OCI-LY3 (cell line): ENCODE results near the gene RARRES1.

Experiments
- H2AFZ ChIP-seq: fragments of 200-600, 300-600 bp; shearing (Covaris generic); 2 replicates; pipeline ENCODE4 v1.6.0; 2014; ENCODE audit warnings: antibody characterized with exemption, low read depth, low read length
- H3K27ac ChIP-seq: fragments of 200-600, 300-600 bp; sonication (generic); 2 replicates; pipeline ENCODE4 v1.5.1; 2014; ENCODE audit warnings: mild to moderate bottlenecking, low read length, moderate library complexity, mixed read lengths
- H3K27me3 ChIP-seq: fragments of 200-600, 300-600 bp; sonication (generic); 2 replicates; pipeline ENCODE4 v1.6.1; 2014; ENCODE audit warnings: low read depth, low read length, mixed read lengths
- H3K36me3 ChIP-seq: fragments of 200-600, 300-600 bp; sonication (generic); replicated peaks from 2 replicates; pipeline ENCODE3; 2014; ENCODE audit warnings: low read depth, low read length, mixed read lengths
- H3K4me1 ChIP-seq: fragments of 300-600, 200-600 bp; sonication (generic); 2 replicates; pipeline ENCODE4 v1.6.1; 2014; ENCODE audit warnings: low read length, mixed read lengths
- H3K4me2 ChIP-seq: fragments of 200-600, 300-600 bp; sonication (generic); 2 replicates; pipeline ENCODE4 v1.6.1; 2014; ENCODE audit warnings: low read length, mixed read lengths
- H3K4me3 ChIP-seq: fragments of 300-600, 200-600 bp; sonication (generic); 2 replicates; pipeline ENCODE4 v1.5.1; 2014; ENCODE audit warnings: antibody characterized with exemption, mild to moderate bottlenecking, low read length, moderate library complexity
- H3K79me2 ChIP-seq: fragments of 300-600, 200-600 bp; shearing (Covaris generic); 2 replicates; pipeline ENCODE4 v1.6.1; 2014; ENCODE audit warnings: mild to moderate bottlenecking, low read length, mixed read lengths
- H3K9ac ChIP-seq: fragments of 300-600, 200-600 bp; shearing (Covaris generic); 2 replicates; pipeline ENCODE4 v1.6.0; 2014; ENCODE audit warnings: mild to moderate bottlenecking, low read length, moderate library complexity
- H3K9me3 ChIP-seq: fragments of 200-600, 300-600 bp; shearing (Covaris generic); 2 replicates; pipeline ENCODE4 v1.6.1; 2014; ENCODE audit warnings: low read length, mixed read lengths; ENCODE audit not compliant: insufficient read depth
- H4K20me1 ChIP-seq: fragments of 200-600, 300-600 bp; sonication (generic); 2 replicates; pipeline ENCODE4 v1.6.1; 2016; ENCODE audit warnings: low read length, mixed read lengths; ENCODE audit not compliant: insufficient read depth
- CTCF ChIP-seq: fragments of 200-600, 300-600 bp; sonication (generic); IDR thresholded peaks from 2 replicates; pipeline ENCODE4 v1.5.1; 2014; ENCODE audit warnings: antibody characterized with exemption, low read length, low read depth
- EZH2phosphoT487 ChIP-seq: fragments of 200-600 bp; shearing (Covaris generic); IDR thresholded peaks from 2 replicates; pipeline ENCODE4 v1.6.1; 2018; ENCODE audit warnings: antibody characterized with exemption, mixed run types, low read depth

Gene RARRES1

GRCh38 chr3:158718490-158719170 is 13.6 kb downstream of the RARRES1 start:
- H3K4me1 ChIP-seq = no peaks in the 10 kb centered on the region
- H3K36me3 ChIP-seq = peaks cover 5% of the 10 kb centered on the region
- H3K27ac ChIP-seq = no peak overlapping the region
- no peaks in the 10 kb centered on the region for H3K9me3 ChIP-seq
- no peaks in the 10 kb centered on the region for H3K79me2 ChIP-seq
- TF ChIP-seq CTCF = no peak
- no peak for TF ChIP-seq EZH2phosphoT487
- no peaks in the 10 kb centered on the region for H4K20me1 ChIP-seq
- no peak overlapping the region for H3K4me3 ChIP-seq
- no peak overlapping the region for H3K4me2 ChIP-seq
- no peaks in the 10 kb centered on the region for H3K27me3 ChIP-seq
- H2AFZ ChIP-seq = no peak overlapping the region
- H3K9ac ChIP-seq = no peak overlapping the region

- Histone ChIP-seq H3K36me3 (peaks cover 10% of the 10 kb centered on the region), H3K4me2 (no peak overlapping the region), H4K20me1 (no peaks in the 10 kb centered on the region), H2AFZ (no peak overlapping the region), H3K27ac (no peak overlapping the region), H3K4me3 (no peak overlapping the region), H3K9me3 (no peaks in the 10 kb centered on the region), H3K9ac (no peak overlapping the region), H3K79me2 (no peaks in the 10 kb centered on the region), H3K4me1 (peaks cover under 1% of the 10 kb centered on the region; the same call in 1 of the 2 replicates), H3K27me3 (no peaks in the 10 kb centered on the region)
- no peak for TF ChIP-seq CTCF
- no peak for TF ChIP-seq EZH2phosphoT487
Observed at GRCh38 chr3:158717576-158717975, 14.7 kb downstream of the RARRES1 start.

- H3K27ac ChIP-seq = no peak overlapping the region
- peaks cover 9% of the 10 kb centered on the region for H3K4me1 ChIP-seq
- no peak overlapping the region for H3K9ac ChIP-seq
Observed at GRCh38 chr3:158713094-158713499, 19.2 kb downstream of the RARRES1 start.

GRCh38 chr3:158712443-158712842 is 19.8 kb downstream of the RARRES1 start:
- H3K4me1 ChIP-seq = peaks cover 9% of the 10 kb centered on the region
- no peak for TF ChIP-seq CTCF
- no peak for TF ChIP-seq EZH2phosphoT487
- H3K4me2 ChIP-seq = no peak overlapping the region

More at GRCh38 chr3:158713094-158713499, 19.2 kb downstream of the RARRES1 start:
- TF ChIP-seq EZH2phosphoT487 = no peak
- no peak for TF ChIP-seq CTCF
- H4K20me1 ChIP-seq = no peaks in the 10 kb centered on the region
- H3K79me2 ChIP-seq = no peaks in the 10 kb centered on the region
- H3K36me3 ChIP-seq = peaks cover 23% of the 10 kb centered on the region
- H3K4me2 ChIP-seq = no peak overlapping the region
- no peak overlapping the region for H3K4me3 ChIP-seq
- H2AFZ ChIP-seq = no peak overlapping the region
- H3K27me3 ChIP-seq = no peaks in the 10 kb centered on the region
- no peaks in the 10 kb centered on the region for H3K9me3 ChIP-seq

More at GRCh38 chr3:158712443-158712842, 19.8 kb downstream of the RARRES1 start:
- Histone ChIP-seq H3K9me3 (no peaks in the 10 kb centered on the region), H3K4me3 (no peak overlapping the region), H3K9ac (no peak overlapping the region), H3K27ac (no peak overlapping the region), H4K20me1 (no peaks in the 10 kb centered on the region), H2AFZ (no peak overlapping the region), H3K79me2 (no peaks in the 10 kb centered on the region), H3K36me3 (peaks cover 25% of the 10 kb centered on the region), H3K27me3 (no peaks in the 10 kb centered on the region)
